HEK293 (cell line): ENCODE measurements around the gene FOXP1.

Experiments used
- CTCF ChIA-PET: fragments of 350-600 bp; formaldehyde crosslinking; extraction: SDS; loops from one replicate; lab custom pipeline; 2021; ENCODE audit warnings: antibody characterized with exemption; lab: Yijun Ruan, JAX
- POLR2A ChIA-PET: fragments of 300-600 bp; formaldehyde crosslinking; extraction: SDS; loops from one replicate; lab custom pipeline; 2020; ENCODE audit warnings: antibody characterized with exemption, inconsistent platforms; lab: Yijun Ruan, JAX
- H3K27ac ChIP-seq: fragments of 200-500 bp; sonication (Bioruptor generic); 2 replicates; pipeline ENCODE4 v1.5.1; 2014; ENCODE audit warnings: low read depth, low read length, control low read depth, inconsistent platforms; ENCODE audit errors: extremely low read depth
- H3K36me3 ChIP-seq, 2 experiments: fragments of 200-500 bp in 1 of 2; sonication (Bioruptor generic) in 1 of 2; 1 replicate in 1 of 2; 2 replicates in 1 of 2; pipeline ENCODE4 v1.5.1; 2014 to 2017; ENCODE audit warnings: inconsistent platforms in 2 of 2, low read length in 2 of 2; ENCODE audit not compliant: control insufficient read depth in 2 of 2, insufficient read depth in 1 of 2
- H3K4me1 ChIP-seq: fragments of 200-500 bp; sonication (Bioruptor generic); 2 replicates; pipeline ENCODE4 v1.5.1; 2014; ENCODE audit warnings: mild to moderate bottlenecking, low read length, inconsistent platforms; ENCODE audit not compliant: control insufficient read depth, insufficient read depth
- H3K4me3 ChIP-seq: 2 replicates; pipeline ENCODE4 v1.5.1; 2011; ENCODE audit warnings: low read depth, mild to moderate bottlenecking, control low read depth, low read length, moderate library complexity
- H3K9me3 ChIP-seq: fragments of 200-500 bp; sonication (Bioruptor generic); 2 replicates; pipeline ENCODE4 v1.5.1; 2014; ENCODE audit warnings: low read depth, low read length, inconsistent platforms; ENCODE audit not compliant: control insufficient read depth, insufficient read depth
- AEBP2 ChIP-seq: fragments of 450-650 bp; formaldehyde crosslinking; IDR thresholded peaks from 2 replicates; pipeline ENCODE4 v1.5.1; 2016; ENCODE audit warnings: missing biosample characterization, missing genetic modification characterization, borderline replicate concordance
- EGR2 ChIP-seq: fragments of 450-650 bp; formaldehyde crosslinking; IDR thresholded peaks from 2 replicates; pipeline ENCODE4 v1.5.1; 2016; ENCODE audit warnings: low read depth, missing biosample characterization, missing genetic modification characterization
- HIC1 ChIP-seq: fragments of 450-650 bp; formaldehyde crosslinking; IDR thresholded peaks from 2 replicates; pipeline ENCODE4 v1.5.1; 2016; ENCODE audit warnings: missing biosample characterization, missing genetic modification characterization
- KLF16 ChIP-seq: fragments of 450-650 bp; formaldehyde crosslinking; IDR thresholded peaks from 2 replicates; pipeline ENCODE4 v1.5.1; 2017; ENCODE audit warnings: missing biosample characterization, missing genetic modification characterization
- OVOL3 ChIP-seq: fragments of 450-650 bp; formaldehyde crosslinking; IDR thresholded peaks from 2 replicates; pipeline ENCODE4 v1.5.1; 2016; ENCODE audit warnings: missing biosample characterization, missing genetic modification characterization
- TCF7L2 ChIP-seq: IDR thresholded peaks from 2 replicates; pipeline ENCODE4 v1.6.1; 2011; ENCODE audit warnings: low read depth, mild to moderate bottlenecking, inconsistent platforms, low read length, moderate library complexity, borderline replicate concordance
- YY2 ChIP-seq: fragments of 450-650 bp; formaldehyde crosslinking; IDR thresholded peaks from 2 replicates; pipeline ENCODE4 v1.5.1; 2016; ENCODE audit warnings: missing biosample characterization, missing genetic modification characterization
- ZBTB21 ChIP-seq: fragments of 450-650 bp; formaldehyde crosslinking; IDR thresholded peaks from 2 replicates; pipeline ENCODE4 v1.5.1; 2017; ENCODE audit warnings: missing biosample characterization, missing genetic modification characterization
- ZNF10 ChIP-seq: fragments of 450-650 bp; formaldehyde crosslinking; IDR thresholded peaks from 2 replicates; pipeline ENCODE4 v1.5.1; 2017; ENCODE audit warnings: missing biosample characterization, missing genetic modification characterization
- ZNF184 ChIP-seq: fragments of 450-650 bp; IDR thresholded peaks from 2 replicates; pipeline ENCODE4 v1.5.1; 2018; ENCODE audit warnings: missing biosample characterization, mild to moderate bottlenecking, missing genetic modification characterization
- ZNF48 ChIP-seq: fragments of 450-650 bp; formaldehyde crosslinking; IDR thresholded peaks from 2 replicates; pipeline ENCODE4 v1.5.1; 2016; ENCODE audit warnings: missing biosample characterization, missing genetic modification characterization
- ZNF518A ChIP-seq: fragments of 450-650 bp; formaldehyde crosslinking; conservative IDR thresholded peaks from 2 replicates; pipeline ENCODE4 v1.5.1; 2016; ENCODE audit warnings: low read depth, missing biosample characterization, missing genetic modification characterization
- ZNF521 ChIP-seq: fragments of 450-650 bp; formaldehyde crosslinking; IDR thresholded peaks from 2 replicates; pipeline ENCODE4 v1.5.1; 2017; ENCODE audit warnings: missing biosample characterization, mild to moderate bottlenecking, missing genetic modification characterization
- ZNF548 ChIP-seq: fragments of 450-650 bp; formaldehyde crosslinking; IDR thresholded peaks from 2 replicates; pipeline ENCODE4 v1.5.1; 2016; ENCODE audit warnings: missing biosample characterization, missing genetic modification characterization
- ZNF558 ChIP-seq: fragments of 450-650 bp; formaldehyde crosslinking; IDR thresholded peaks from 2 replicates; pipeline ENCODE4 v1.5.1; 2016; ENCODE audit warnings: missing biosample characterization, missing genetic modification characterization
- ZNF571 ChIP-seq: fragments of 450-650 bp; formaldehyde crosslinking; IDR thresholded peaks from 2 replicates; pipeline ENCODE4 v1.5.0; 2017; ENCODE audit warnings: missing biosample characterization, missing genetic modification characterization
- ZNF580 ChIP-seq: fragments of 450-650 bp; formaldehyde crosslinking; IDR thresholded peaks from 2 replicates; pipeline ENCODE4 v1.5.1; 2016; ENCODE audit warnings: missing biosample characterization, missing genetic modification characterization
- ZNF792 ChIP-seq: fragments of 450-650 bp; formaldehyde crosslinking; IDR thresholded peaks from 2 replicates; pipeline ENCODE4 v1.5.1; 2016; ENCODE audit warnings: missing biosample characterization, missing genetic modification characterization
- ZSCAN18 ChIP-seq: fragments of 450-650 bp; formaldehyde crosslinking; IDR thresholded peaks from 2 replicates; pipeline ENCODE4 v1.5.1; 2016; ENCODE audit warnings: missing biosample characterization, missing genetic modification characterization

The FOXP1 gene

GRCh38 chr3:71458895-71459294 is 124.6 kb downstream of the FOXP1 start:
- CTCF ChIA-PET, result interaction anchor here (0.6 kb wide), 1 partner anchor 173 kb away, joined by 4 read pairs; no protein-coding TSS in a partner anchor
- no peak overlapping the region for H3K4me3 ChIP-seq
- POLR2A ChIA-PET, result no interaction called here
- H3K9me3 ChIP-seq, result no peaks in the 10 kb centered on the region
- no peaks in the 10 kb centered on the region for H3K4me1 ChIP-seq
- no peaks in the 10 kb centered on the region for H3K36me3 ChIP-seq
- no peak for TF ChIP-seq KLF16 (tag by site-specific recombination)
- H3K27ac ChIP-seq, result no peak overlapping the region

GRCh38 chr3:71456826-71457225 is 126.7 kb downstream of the FOXP1 start:
- Histone ChIP-seq H3K4me3 (no peak overlapping the region), H3K27ac (no peak overlapping the region), H3K4me1 (no peaks in the 10 kb centered on the region), H3K9me3 (no peaks in the 10 kb centered on the region), H3K36me3 (no peaks in the 10 kb centered on the region)
- ChIA-PET POLR2A (interaction anchor here (0.8 kb wide), 1 partner anchor 46 kb away, joined by 3 read pairs; no protein-coding TSS in a partner anchor), CTCF (interaction anchor here (0.5 kb wide), 1 partner anchor 1706 kb away, joined by 4 read pairs; no protein-coding TSS in a partner anchor)
- no peak for TF ChIP-seq HIC1 (tag by site-specific recombination)
- no peak for TF ChIP-seq ZNF10 (tag by site-specific recombination)
- no peak for TF ChIP-seq TCF7L2
- no peak for TF ChIP-seq AEBP2 (tag by site-specific recombination)
- no peak for TF ChIP-seq OVOL3
- TF ChIP-seq ZNF48, result no peak
- no peak for TF ChIP-seq ZNF558 (tag by site-specific recombination)
- no peak for TF ChIP-seq YY2
- TF ChIP-seq ZNF184 (tag by site-specific recombination), result no peak
- no peak for TF ChIP-seq ZBTB21 (tag by site-specific recombination)
- no peak for TF ChIP-seq ZNF521
- no peak for TF ChIP-seq ZNF571 (tag by site-specific recombination)
- TF ChIP-seq ZNF580 (tag by site-specific recombination), result no peak
- no peak for TF ChIP-seq ZNF792 (tag by site-specific recombination)
- TF ChIP-seq ZNF548 (tag by site-specific recombination), result no peak
- TF ChIP-seq ZSCAN18 (tag by site-specific recombination), result no peak
- no peak for TF ChIP-seq ZNF518A
- no peak for TF ChIP-seq EGR2 (tag by site-specific recombination)
